KOPT-K1 (cell line): Measurements from ENCODE around the gene HTRA3.

Experiments
- H3K27ac ChIP-seq: fragments of 200-600 bp; sonication (generic); 2 replicates; pipeline ENCODE4 v1.5.1; 2016; ENCODE audit warnings: antibody characterized with exemption, mild to moderate bottlenecking, low read depth, low read length; ENCODE audit not compliant: poor library complexity, severe bottlenecking
- H3K36me3 ChIP-seq: fragments of 200-600 bp; sonication (generic); 2 replicates; pipeline ENCODE4 v1.5.1; 2017; ENCODE audit warnings: antibody characterized with exemption, mild to moderate bottlenecking, low read length, moderate library complexity; ENCODE audit not compliant: insufficient read depth
- H3K9me3 ChIP-seq: fragments of 200-600 bp; sonication (generic); 2 replicates; pipeline ENCODE4 v1.5.1; 2017; ENCODE audit warnings: antibody characterized with exemption, low read length, mild to moderate bottlenecking; ENCODE audit not compliant: insufficient read depth, poor library complexity, severe bottlenecking

Gene HTRA3

DNA sequence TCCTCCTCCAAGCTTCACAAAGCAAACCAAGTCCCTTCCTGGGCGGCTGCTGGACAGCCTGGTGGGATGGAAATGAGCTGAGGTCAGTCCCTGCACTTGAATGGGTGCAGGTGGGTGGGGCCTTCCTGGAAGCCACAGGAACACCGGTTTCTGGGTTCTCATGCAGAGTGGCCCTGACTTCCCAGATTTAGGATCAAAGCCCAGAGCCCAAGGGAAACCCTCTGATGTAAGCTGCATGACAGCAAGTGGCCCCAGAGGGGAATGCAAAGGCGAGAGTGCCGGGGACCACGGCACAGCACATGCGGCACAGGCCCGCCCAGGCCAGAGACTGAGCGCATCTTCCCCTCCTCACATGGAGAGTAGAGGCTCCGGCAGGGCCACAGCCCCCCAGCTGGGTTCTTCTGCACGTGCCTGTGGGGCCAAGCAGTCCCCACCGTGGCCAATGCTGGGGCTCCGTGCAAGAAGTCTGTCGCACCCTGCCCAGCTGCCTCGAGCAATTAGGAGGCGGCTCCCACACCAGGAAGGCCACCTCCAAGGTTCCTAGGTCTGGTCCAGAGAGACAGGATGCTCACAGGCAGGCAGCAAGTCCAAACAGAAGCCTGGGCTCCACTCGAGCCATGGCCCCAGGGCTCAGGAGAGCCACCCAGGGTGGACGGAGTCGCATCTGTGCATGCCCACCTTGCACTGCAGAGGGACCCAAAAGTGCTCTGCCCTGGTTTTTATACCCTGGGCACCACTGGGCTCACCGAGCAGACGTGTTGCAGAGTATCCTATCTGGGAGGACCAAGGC is 83.0 kb downstream of the HTRA3 start:
- Histone ChIP-seq H3K36me3 (no peaks in the 10 kb centered on the region), H3K27ac (no peak overlapping the region), H3K9me3 (no peaks in the 10 kb centered on the region)

DNA sequence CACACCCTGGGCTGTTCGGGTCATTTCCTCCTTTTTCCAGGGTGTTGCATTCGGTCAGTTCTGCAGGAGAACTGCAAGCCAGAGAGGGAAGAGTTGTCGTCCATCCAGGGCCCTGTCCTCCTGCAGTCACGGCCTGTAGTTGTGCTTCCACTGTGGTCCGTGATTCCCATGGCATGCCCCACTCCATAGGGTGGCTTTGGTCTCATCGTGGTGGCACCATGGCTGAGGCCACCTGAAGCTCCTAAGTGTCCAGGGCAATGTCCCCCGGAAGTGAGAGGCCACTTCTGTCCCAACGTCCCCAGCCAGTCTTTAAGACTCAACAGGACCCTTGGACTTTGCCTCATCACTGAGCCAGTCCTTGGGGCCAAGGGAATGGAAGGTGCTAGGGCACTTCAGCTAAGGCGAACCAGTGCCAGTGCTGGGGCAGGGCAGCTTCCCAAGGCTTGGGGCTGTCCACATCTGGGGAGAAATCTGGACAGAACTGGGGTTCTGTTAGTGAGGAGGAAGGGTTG is 83.7 kb downstream of the HTRA3 start:
- Histone ChIP-seq H3K9me3 (no peaks in the 10 kb centered on the region), H3K27ac (no peak overlapping the region), H3K36me3 (no peaks in the 10 kb centered on the region)

DNA sequence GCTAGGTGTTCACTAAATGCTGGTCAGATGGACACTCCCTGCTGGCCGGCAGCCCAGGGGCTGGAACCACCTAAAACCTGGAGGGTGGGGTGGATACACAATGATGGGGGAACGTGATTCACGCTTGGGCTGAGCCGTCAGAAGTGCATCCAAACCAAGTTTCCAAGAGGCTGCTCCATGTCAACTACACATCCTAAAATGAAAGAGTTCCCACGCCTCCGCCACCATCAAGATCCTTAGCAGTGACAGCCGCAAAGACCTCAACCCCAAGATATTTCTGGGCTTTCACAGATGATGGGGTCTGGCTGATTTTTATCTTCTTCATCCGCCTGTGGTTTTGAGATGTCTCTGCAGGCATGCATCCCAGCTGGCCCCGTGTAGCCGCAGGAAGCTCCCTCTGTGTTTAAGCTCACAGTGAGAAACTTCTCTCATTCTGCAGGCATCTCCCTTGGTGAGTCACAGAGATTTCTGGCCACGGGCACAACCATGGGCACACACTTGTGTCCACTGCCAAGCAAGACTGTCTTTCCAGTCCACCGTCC is 84.4 kb downstream of the HTRA3 start:
- Histone ChIP-seq H3K36me3 (no peaks in the 10 kb centered on the region), H3K27ac (no peak overlapping the region), H3K9me3 (no peaks in the 10 kb centered on the region)

DNA sequence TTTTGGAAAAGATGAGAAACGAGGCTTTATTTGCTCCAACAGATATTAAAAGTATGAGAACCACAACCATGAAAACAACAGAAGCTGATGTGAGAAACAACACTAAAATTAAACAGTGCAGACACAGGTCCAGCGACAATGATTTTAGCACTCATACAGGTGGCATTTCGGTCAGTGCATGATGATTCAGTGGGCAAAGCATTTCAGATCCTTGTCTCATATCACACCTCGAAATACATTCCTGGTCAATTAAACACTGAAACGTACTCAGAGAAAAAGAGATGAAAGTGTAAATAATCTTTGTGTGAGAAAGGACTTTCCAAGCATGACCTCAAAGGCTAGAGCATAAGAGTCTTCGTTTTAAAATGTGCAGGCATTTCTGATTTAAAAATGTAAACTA is 85.8 kb downstream of the HTRA3 start:
- no peaks in the 10 kb centered on the region for H3K9me3 ChIP-seq
- H3K27ac ChIP-seq: no peak overlapping the region
- H3K36me3 ChIP-seq: no peaks in the 10 kb centered on the region

DNA sequence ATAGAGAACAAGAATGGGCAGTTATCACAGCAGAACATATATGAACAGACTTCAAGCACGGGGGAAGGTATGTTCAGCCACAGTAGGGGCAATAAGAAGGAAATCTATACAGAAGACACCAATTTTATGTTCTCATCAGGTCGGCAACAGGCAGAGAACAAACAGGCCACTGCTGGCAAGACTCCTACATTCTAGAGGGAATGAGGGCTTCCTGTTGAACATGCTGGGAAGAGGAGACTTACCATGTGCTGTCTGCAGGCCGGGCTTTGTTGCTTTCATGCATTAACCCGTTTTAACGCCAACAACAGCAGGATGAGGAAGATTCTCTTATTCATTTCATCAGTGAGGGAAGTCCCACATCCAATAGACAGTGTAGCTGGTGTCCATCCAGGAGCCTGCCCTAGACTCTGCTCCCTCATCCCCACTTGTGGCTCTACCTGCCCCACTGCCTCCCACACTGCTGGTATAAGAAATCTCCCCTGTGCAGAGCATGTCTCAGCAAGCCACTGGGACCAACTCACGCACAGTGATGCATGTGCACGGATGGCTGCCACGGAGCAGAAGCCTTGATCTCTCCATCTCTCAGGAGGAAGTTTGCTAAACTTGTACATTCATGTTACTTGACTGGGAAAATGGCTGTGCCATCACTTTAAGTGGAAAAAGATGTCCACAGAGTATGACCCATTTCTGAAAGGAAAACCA is 86.5 kb downstream of the HTRA3 start:
- Histone ChIP-seq H3K9me3 (peaks cover 3% of the 10 kb centered on the region), H3K36me3 (no peaks in the 10 kb centered on the region), H3K27ac (no peak overlapping the region)
